Head of caudate nucleus (tissue), 42 donors: ENCODE data around the gene SEMA3F.

Source experiments
- DNase-seq, 42 donors: peaks; one replicate each; pipeline versions ENCODE4 v3.0.0 to v3.0.0-alpha.2; 2020 to 2021; ENCODE audit warnings: mixed read lengths in 7 of 42
- intact Hi-C: fragments of 100-400 bp; cut with DNase I; formaldehyde crosslinking; loops from one replicate; pipeline ENCODE4 v1.15.0; 2022

SEMA3F gene

DNA sequence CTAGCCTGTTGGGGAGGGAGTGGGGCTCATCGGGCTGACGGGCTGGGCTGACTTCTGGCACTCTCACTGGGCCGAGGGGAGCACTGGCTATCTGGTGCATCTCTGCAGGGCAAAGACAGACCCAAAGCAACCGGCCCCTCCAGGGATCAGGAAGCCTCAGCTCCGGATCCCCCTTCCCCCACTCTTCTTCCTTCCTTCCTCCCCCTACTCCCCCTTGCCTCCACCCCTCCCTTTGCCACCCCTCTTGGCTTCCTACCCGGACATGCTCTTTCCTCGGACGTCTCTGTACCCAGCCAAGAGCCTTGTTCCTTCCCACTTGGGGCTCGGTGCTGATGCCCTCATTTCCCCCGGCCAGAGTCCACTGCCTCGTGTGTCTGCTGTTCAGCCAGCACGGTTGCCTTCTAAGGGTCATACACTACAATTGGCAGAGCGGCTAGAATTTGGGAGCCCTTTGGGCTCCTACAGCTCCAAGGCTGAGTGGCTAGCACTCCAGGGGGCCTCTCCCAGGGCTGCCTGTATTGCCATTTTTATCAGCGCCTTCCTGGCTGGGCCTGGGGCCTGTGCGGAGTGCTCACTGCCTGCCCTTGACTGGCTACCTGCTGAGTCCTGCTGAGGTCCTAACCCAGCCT lies 10.9 kb downstream of the SEMA3F start:
- intact Hi-C loops = no loop called here
- peak in 15 of 42 donors; percentile 13 to 57 (median 40) for DNase-seq

DNA sequence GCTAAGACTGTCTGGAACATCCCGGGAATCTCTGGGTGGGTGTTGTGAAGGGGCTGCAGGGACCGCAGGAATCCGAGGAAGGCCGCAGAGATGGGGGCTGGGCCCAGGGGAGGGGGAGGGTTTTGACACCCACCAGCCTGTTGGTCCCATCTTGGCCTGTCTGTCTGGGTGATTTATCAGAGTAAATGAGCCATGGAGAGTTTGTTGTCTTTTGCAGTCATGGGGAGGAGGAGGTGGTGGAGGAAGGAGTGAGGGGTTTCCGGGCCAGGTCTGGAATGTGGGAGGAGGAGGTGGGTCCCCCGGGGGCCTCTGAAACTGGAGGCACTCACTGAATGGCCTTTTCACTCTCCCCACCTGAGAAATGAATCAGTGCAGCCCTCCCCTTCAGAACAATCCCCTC lies 11.5 kb downstream of the SEMA3F start:
- intact Hi-C loops = no loop called here
- DNase-seq = no peak

DNA sequence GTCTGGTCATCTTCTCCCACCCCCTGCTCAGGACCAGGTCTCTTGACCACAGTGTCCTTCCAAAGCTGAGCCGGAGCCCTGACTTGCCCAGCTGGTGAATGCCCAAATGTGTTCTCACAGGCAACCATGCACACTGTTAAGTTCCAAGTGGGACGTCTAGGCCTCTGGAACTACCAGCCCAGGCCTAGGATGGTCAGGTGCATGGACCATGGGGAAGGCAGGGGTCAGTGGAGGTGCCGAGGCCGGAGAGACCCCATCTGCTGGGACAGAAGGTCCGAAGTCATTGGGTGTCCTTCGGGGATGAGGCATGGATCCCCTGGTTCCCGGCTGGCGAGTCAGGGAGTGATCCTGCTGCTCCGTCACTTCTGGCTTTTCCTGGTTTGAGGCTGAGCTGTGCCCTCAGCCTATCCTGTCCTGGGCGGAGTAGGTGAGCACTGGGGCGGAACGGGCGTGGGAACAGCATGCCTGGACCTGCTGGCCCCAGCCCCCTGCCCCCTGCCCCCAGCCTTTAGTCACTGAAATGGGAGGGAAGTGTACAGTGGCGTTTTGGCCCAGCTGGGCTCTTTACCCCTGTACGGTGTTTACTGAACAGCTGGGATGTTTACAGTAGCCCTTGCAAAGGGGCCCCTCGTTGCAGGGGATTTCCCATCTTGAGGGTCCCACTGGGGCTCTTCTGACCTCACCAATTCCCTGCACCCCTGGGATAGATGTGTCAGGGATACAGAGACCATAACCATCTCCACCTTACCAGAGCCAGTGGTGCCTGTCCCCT lies 12.1 kb downstream of the SEMA3F start:
- intact Hi-C loops = no loop called here
- no peak for DNase-seq

DNA sequence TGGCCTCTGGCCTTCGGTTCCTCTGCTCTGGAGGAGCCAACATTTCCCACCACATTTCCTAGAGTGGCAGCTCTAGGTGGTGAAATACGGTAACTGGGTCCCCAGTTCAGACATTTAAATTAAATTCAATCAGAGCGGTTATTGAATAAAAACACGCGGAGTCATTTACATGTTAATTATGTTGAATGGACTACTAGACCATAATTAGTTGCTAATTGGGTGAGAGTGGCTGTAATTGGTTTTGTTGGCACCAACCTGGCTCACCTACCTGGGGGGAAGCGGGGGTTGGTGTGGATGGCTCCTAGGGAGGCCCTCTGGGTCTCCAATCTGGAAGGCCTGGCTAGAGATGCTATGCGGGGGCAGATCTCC lies 12.7 kb downstream of the SEMA3F start:
- intact Hi-C loops = no loop called here
- no peak for DNase-seq

DNA sequence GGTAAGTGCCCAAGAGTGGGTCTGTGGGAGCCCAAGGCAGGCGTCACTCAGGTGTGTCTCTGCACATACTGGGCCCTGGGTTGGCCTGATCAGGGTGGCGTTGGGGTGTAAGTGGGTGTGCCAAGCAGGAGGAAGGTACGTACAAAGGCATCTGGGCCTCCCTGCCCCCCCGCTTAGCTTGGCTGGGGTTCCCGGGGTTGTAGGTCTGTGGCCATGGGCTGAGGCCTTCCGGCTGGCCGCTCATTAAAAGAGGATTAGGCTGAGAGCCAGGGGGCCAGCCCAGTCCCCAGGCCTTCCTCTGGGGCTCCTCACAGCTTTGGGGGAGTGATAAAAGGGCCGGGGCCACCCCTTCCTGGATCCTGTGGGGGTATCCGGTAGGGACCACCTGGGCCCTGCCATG lies 13.3 kb downstream of the SEMA3F start:
- intact Hi-C loops = no loop called here
- DNase-seq = no peak

DNA sequence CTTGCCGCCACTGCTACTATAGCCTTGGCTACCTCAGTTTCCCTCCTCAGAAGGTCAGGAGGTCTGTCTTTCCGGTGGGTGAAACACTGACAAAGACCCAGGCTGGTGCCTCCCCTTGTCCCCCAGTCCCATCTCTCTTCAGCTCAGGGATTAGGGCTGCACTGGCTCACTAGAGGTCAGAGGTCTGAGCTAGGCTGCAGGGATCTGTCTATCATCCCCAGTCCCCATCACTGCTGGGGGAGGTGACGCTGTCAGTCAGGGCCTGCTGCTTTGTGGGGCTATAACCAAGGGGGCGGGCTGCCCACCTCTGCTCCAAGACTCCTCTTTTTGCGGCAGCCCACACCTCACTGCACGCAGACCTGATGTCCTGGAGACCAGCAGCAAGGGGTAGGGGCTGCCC lies 13.7 kb downstream of the SEMA3F start:
- intact Hi-C loops = no loop called here
- no peak for DNase-seq

DNA sequence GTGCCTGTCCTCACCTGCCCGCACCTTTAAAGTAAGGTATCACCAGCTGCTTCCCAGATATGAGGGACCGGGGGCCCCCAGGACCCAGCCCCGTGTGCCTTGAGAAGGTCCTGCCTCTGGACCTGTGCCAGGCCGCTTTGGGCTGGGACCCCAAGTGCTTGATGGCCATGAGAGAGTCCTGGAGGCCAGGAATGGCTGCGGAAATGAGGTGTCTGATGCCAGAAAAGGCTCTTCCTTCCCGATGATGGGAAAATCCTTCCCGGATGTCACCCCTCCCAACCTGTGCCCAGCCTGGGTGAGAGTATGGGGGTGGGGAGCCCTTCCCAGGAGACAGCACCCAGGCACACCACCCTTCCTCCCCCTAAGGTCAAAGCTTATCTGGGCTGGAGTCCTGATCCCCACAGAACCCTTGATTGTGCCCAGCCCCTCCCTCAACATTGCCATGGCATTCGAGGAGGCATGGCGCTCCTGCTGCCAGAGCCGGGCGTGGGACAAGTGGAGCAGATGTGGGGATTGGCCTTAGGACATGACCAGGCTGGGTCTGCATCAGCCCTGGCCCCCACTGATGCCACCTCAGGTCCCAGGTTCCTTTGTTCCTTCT lies 14.2 kb downstream of the SEMA3F start:
- no peak for DNase-seq
- intact Hi-C loops = no loop called here

DNA sequence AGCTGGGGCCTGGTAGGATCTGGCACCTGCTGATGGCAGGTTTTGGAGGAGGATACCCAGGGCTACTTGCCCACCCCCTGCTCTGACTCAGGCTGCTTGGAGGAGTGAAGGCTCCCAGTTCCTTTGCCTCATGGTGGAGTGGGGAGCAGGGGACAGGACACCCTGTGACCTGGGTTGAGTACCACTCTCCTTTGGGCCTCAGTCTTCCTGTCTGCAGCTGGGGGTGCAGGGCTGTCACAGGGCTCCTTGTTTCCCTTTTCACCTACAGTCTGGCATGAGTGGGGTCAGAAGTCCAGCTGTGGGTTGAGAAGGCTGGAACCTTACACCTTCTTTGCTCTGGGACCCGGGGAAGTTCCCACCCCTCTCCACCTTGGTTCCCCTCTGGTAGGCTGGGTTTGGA lies 14.7 kb downstream of the SEMA3F start:
- DNase-seq = no peak
- intact Hi-C loops = no loop called here

DNA sequence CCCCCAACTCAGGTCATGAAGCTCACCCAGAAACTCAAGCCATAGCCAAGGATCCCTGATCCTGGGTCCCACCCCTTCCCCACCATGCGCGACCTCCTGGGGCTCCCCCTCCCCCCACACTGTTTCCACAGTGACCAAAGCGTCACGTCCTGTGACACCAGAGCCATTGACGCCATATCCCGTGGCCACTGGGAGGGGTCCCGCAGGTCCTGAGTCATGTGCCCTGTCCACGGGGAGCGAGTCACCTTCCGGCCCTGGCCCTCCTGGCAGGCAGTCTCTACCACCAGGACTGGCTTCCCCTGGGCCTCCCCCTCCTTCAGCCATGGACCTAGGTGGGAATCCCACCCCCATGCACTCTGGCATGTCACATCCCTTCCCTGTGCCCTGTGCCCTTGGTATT lies 15.6 kb downstream of the SEMA3F start:
- no peak for DNase-seq
- intact Hi-C loops = no loop called here

DNA sequence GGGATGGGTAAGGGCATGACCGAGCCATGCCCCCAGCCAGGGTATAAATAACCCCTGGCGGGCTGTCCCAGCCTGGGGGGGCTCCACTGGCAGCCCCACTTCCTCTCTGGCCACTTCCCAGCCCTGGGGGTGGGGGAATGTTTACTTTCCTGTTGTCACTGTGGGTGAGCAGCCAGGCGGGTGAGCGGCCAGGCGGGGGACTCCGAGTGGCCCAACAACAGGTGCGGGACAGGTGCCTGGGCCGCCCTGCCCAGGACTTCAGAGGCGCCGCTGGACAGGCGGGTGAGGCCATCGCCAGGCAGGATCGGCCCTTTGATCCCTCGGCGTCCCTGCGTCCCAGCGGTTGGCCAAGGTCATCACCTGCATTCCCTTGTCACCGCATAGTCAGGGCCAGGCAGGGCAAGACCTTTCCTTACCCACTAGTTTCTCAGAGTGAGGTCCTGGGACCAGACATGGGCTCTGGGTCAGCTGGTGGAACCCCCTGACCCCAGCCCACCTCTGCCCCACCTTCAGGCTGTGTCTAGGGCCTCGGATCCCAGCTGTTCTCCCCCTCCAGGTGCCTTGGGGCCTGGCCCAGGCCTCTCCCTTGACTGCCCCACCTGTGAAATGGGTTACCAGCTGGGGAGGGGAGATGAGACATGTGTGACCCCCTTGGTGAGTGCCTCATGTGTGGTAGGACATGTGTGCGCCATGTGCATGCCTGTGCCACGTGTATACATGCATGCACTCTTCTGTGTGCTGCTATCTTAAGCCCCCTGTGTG lies 16.6 kb downstream of the SEMA3F start:
- intact Hi-C loops = no loop called here
- DNase-seq = no peak

DNA sequence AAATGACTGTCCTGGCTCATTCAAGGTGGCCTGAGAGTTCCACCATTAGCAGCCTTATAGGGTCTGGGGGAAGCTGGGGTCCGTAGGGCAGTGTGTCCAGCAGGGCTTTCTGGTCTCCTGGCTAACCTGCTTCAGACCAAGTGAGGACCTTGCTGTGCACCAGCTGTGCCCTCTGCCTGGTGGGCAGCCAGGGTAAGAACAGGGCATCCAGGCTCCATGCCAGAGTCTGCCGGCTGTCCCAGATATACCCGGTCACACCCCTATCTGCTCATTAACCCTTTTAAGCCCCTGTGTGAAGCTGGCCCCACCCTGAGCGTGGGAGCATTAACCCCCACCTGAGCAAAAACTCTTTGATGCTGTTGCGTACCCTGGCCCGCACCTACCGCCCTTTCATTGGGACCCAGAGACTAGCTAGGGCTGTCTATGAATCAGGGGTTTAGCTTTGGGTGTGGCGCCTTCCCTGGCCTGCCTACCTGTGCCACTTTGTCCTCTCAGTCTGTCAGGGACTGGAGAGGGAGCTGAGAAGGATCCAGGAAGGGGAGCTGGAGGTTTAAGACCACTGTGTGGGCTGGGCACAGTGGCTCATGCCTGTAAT lies 17.6 kb downstream of the SEMA3F start:
- no peak for DNase-seq

DNA sequence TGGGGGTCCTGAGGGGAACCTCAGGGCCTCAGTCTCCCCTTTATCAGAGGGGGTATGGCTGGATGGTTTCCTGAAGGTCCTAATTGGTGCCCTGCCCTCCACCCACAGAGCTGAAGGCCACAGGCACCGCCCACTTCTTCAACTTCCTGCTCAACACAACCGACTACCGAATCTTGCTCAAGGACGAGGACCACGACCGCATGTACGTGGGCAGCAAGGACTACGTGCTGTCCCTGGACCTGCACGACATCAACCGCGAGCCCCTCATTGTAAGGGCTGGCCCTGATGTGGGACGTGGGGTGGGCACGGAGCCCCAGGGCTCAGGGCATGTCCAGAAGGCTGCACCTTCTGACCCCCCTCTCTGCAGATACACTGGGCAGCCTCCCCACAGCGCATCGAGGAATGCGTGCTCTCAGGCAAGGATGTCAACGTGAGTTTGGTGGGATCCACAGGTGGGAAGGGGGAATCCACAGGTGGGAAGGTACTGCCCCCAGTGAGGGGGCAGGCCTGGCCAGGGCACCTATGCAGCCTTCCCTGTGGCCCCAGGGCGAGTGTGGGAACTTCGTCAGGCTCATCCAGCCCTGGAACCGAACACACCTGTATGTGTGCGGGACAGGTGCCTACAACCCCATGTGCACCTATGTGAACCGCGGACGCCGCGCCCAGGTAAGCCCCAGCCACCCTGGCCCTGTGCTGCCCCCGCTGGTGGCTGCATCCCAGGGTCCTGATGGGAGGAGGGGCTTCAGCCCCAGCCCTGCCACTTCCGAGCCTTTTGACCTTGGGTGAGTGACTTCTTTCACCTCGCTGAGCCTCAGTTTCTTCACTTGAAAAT lies 18.8 kb downstream of the SEMA3F start:
- intact Hi-C loops = no loop called here
- no peak for DNase-seq

More for the DNA sequence above, 17.6 kb downstream of the SEMA3F start:
- intact Hi-C loops = no loop called here

DNA sequence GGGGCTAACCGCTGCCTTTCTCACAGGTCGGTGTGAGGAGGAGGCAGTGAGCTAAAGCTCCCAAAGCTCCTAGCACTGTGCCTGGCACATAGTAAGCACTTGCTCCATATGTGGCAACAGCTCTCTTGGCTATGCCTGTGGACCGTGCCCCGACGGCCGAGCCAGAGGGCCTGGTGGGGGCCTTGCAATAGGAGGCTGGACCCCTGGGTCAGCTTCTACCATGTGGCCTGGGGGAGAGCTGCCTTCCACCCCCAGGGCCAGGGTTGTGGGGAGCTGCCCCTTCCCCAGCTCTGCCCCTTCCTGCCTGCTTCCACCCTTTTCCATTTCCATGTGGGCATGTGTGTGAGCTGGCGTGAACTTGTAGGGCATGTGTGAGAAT lies 19.4 kb downstream of the SEMA3F start:
- intact Hi-C loops = no loop called here
- no peak for DNase-seq

DNA sequence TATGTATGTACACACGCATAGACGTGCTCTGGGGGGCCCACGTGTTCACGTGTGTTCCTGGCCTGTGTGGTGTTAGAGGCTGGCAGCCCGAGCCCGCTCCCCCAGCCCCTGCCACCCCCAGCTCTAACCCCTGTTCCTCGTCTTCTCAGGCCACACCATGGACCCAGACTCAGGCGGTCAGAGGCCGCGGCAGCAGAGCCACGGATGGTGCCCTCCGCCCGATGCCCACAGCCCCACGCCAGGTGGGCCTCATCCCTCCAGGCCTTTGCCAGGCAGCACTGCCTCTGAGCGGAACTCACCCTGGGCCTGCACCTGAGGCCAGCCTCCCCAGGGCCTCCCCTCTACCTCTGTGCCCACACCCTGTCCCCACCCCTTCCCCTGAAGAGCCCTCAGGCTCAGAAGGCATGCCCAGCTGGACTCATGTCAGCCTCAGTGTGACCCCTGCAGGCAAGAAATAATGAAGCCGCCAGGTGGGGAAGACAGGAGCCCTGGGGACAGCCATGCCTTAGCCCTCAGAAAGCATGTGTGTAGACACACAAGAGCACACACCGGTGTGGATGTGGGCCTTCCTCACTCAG lies 19.9 kb downstream of the SEMA3F start:
- intact Hi-C loops = no loop called here
- no peak for DNase-seq

DNA sequence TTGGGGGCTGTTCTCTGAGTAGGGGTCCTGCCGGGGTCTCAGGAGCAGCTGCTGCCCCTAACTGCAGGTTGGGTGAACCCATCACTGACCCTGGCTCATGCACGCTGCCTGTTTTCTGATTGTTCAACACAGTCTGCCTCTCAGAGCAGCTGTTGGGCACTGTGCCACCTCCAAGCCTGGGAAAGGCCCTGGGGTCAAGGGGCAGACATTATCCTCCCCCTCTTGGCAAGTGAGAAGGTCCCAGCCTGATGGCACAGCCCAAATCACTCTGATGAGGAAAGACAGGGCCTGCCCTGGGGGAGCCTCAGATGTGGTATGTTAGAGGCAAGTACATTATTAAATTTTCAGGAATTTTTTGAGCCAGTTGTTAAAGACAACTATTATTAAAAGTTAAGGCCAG lies 22.2 kb downstream of the SEMA3F start:
- intact Hi-C loops = no loop called here
- no peak for DNase-seq

DNA sequence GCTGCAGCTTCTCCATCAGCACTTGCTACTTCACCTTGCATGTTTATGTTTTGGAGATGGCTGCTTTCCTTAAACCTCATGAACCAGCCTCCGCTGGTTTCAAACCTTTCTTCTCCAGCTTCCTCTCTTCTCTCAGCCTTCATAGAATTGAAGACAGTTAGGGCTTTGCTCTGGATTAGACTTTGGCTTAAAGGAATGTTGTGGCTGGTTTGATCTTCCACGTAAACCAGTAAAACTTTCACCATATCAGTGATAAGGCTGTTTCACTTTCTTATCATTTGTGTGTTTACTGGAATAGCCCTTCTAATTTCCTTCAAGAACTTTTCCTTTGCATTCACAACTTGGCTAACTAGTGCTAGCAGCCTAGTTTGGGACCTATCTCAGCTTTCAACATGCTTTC lies 24.6 kb downstream of the SEMA3F start:
- DNase-seq = no peak
- intact Hi-C loops = no loop called here

DNA sequence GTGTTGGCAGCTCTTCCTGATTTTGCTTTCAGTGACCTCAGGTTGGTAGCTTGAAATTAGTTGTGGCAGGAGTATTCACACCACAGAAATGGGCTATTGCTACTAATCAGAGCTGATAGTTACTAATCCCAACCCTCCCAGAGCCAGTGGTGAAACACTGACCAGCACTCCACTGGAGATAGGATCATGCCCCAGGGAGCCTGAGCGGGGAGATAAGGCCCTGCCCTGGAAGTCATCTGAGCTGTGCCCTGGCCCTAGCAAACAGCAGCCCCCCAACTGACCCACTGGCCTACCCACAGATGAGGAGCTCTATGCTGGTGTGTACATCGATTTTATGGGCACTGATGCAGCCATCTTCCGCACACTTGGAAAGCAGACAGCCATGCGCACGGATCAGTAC lies 26.9 kb downstream of the SEMA3F start:
- intact Hi-C loops = no loop called here
- no peak for DNase-seq

DNA sequence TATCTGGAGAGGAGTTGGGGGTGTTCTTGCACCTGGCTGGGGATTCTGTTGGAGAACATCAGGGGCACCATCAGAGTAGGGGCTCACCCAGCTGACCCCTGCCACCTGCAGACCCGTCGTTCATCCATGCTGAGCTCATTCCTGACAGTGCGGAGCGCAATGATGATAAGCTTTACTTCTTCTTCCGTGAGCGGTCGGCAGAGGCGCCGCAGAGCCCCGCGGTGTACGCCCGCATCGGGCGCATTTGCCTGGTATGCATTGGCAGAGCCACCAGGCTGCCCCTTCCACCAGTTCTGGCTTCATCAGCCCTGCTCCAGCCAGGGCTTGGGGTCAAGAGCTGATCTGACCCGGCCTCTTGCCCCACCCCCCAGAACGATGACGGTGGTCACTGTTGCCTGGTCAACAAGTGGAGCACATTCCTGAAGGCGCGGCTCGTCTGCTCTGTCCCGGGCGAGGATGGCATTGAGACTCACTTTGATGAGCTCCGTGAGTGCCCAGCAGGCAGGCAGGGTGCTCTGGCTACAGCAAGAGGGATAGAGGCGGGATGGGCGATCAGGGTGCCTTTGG lies 27.5 kb downstream of the SEMA3F start:
- intact Hi-C loops = no loop called here
- DNase-seq = no peak
